ENCODE data around the gene KRTAP10-10.
"Not testable (repeated sequence)": the region's sequence is repeated elsewhere in the genome, so short reads cannot be mapped to it uniquely, and the experiment has no call there.

KRTAP10-10 gene

DNA sequence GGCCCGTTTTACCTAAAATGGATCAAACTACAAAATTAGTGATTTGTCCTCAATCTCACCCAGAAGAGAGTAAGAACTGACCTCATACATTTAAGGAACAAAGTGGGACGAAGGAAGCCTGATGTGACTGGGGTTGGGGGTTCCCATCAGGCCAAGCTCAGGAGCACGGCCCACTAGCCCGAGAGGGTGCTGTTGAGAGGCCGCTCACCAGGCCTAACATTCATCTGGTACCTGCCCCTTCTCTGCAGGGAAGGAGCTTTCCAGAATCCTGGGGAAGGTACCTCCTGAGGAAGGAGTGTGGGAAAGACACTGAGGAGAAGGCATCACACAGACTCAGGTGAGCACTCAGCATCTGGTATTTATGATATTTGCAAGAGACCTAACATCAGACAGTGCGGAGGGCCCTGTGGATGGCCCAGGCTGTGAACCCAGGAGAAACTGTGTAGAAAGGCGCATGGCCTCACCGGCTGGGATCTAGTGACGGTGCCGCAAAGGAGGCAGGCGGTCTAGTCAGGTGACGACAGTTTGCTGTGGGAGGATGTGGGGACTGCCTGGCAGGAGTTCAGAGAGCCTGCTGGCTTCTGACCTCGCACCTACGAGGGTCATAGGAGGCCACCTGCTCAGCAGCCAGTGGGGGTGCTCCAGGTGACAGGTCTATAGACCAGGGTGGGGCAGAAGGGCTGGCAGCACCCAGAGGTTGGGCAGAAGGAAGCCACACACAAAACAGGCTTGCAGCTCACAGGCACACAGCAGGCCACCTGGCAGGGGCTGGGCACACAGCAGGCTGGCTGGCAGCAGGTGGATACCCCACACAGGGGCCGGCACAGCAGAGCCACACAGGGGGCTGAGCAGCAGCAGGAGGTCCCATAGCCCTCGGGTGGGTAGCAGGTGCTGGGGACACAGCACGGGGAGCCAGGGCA lies 16.8 kb downstream of the KRTAP10-10 start:
- peak; percentile 27 for DNase-seq

DNA sequence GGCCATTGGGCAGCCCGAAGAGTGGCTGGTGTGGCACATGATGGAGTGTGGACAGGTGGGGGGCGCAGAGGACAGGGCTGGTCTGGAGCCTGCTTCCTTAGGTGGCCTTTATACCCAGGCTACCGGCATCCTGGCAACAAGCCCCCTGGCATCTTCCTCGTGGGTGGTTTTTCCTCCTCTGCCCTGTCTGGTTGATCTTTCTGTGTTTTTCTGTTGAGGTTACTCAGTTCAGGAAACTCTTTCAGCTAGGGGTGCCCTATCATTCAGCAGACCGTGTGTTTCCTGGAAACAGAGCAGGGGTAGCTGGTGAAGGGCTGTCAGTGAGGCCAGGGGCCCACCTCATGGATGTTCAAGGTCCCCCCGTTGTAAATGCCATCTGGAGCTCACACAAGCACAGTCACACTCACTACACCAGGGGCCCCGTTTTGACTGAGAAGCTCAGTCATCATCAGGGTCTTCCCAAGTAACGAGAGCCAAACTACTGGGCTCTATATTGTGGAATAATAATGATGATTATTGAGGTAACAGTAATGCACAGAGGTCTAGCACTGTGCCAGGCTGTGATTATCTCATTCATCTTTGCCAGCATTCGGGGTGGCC lies 17.5 kb downstream of the KRTAP10-10 start, which contains the start of gene KRTAP12-4:
TSS of gene KRTAP12-4 (minus strand) at position 84 of the 600 bp plus-strand sequence. CDS start at position 39, 45 bp downstream.
- no peak for DNase-seq

DNA sequence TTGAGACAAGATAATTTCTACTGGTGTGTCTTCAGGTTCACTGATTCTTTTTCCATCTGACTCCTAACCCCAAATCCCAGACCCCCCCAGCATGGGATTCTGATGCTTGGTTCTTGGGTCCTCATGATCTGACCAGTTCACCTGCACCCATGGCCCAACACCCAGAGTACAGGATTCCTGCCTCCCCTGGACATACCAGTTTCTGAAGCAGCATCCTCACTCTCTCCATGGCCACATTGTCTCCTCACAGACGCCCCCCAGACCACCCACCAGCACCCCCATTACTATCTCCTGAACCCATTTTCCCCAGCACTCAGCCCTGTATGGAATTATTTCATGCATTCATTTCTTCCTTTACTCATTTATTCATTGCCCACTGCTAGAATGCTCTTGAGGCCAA lies 19.7 kb downstream of the KRTAP10-10 start:
- no peak for DNase-seq

DNA sequence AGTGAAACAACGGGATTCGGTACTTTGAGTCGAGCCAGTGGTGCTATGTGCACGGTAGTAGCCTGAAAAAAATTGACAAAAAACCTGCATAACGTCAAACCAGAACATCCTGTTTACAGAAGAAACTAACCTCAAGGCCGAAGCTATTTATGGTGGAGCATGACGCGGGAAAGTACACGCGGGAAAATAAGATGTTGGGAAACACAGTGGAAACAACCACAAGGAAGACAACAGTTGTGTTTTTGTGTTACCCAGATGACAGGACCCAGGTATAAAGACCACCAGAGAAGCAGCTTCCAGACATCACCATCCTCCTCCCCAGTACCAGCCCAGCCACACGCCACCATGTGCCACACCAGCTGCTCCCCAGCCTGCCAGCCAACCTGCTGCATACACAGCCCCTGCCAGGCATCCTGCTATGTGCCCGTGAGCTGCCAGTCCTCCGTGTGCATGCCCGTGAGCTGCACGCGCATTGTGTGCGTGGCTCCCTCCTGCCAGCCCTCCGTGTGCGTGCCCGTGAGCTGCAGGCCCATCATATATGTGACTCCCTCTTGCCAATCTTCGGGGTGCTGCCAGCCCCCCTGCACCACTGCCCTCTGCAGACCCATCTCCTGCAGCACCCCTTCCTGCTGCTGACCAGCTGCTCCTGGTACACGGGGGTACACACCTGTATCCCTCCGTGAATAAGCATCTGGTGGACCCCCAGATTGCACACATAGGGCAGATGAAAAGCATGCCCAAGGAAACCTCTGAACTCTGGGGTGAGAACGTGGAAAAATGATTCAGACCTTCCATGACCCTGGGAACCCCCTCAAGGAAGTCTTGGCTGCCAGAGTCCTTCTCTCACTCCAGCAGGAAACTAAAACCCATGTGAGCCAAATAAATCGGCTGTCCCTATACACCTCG lies 20.7 kb downstream of the KRTAP10-10 start, which contains the start of gene KRTAP12-3:
TSS of gene KRTAP12-3 (plus strand) at position 298 of the 906 bp plus-strand sequence. CDS start at position 346, 48 bp downstream.
- DNase-seq: no peak

DNA sequence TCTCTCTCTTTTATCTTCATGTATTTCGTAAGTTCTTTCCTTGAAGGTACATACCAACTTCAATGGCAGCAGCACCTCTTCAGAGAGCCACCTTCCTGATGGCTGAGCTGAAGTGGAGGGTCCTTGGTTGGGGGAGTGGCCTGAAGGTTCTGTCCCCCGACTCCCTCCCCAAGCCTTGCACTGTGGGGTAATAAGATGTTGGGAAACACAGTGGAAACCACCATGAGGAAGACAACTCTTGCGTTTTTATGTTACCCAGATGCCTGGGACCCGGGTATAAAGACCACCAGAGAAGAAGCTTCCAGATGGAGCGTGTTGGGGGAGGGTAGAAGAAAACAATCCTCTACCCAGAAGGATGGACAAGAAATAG lies 21.4 kb downstream of the KRTAP10-10 start:
- no peak for DNase-seq

DNA sequence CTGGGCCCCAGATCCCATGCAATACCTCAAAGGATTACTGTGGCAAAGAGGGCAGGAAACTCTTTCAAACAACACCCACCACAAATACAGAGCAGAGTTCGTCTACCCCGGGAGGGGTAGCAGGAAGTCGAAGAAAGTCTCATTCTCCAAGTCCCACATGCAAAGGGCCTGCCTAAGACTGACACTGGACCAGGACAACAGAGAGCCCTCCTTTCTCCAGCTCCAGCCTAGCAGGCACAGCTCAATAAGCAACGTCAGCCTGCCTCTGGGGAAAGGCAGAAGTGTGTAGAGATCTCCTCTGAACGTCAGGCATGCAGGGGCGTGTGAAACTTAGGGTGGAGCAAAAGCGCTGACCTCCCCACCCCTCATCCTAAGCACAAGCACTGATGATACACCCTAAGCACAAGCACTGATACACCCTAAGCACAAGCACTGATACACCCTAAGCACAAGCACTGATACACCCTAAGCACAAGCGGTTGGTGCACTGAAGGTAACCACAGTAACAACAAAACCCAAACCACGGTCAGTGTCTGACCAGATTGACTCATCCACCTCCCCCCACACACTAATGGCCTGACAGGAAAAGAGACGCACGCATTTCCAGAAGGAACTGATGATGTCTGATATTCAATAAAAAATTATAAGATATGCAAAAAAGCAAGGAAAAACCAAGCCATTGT lies 21.9 kb downstream of the KRTAP10-10 start:
- DNase-seq: no peak

DNA sequence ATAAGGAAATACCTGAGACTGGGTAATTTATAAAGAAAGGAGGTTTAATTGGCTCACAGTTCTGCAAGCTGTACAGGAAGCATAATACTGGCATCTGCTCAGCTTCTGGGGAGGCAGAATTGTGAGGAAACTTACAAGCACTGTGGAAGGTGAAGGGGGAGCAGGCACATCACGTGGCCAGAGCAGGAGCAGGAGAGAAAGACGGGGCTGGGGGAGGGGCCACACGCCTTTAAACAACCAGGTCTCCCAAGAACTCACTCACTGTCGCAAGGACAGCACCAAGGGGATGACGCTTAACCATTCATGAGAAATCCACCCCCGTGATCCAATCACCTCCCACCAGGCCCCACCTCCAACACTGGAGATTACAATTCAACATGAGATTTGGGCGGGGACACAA lies 24.4 kb downstream of the KRTAP10-10 start:
- not testable (repeated sequence) for DNase-seq

DNA sequence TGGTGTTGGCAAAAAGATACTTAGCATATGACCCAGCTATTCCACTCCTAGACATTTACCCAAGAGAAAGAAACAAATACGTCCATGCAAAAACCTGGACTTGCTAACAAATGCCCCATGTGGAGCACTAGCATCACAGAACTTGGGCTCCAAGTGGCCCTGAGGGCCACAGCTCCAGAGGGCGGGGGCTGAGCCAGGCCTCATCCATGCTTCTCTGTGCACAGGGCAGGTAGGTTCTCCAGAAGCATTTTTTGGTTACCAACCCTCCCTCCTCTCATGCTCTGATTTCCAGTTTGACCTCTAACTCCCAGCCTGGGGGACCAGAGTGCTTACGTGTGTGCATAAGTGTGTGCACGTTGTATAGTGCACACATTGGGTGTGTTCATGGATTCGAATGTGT lies 27.5 kb downstream of the KRTAP10-10 start:
- DNase-seq: no peak

DNA sequence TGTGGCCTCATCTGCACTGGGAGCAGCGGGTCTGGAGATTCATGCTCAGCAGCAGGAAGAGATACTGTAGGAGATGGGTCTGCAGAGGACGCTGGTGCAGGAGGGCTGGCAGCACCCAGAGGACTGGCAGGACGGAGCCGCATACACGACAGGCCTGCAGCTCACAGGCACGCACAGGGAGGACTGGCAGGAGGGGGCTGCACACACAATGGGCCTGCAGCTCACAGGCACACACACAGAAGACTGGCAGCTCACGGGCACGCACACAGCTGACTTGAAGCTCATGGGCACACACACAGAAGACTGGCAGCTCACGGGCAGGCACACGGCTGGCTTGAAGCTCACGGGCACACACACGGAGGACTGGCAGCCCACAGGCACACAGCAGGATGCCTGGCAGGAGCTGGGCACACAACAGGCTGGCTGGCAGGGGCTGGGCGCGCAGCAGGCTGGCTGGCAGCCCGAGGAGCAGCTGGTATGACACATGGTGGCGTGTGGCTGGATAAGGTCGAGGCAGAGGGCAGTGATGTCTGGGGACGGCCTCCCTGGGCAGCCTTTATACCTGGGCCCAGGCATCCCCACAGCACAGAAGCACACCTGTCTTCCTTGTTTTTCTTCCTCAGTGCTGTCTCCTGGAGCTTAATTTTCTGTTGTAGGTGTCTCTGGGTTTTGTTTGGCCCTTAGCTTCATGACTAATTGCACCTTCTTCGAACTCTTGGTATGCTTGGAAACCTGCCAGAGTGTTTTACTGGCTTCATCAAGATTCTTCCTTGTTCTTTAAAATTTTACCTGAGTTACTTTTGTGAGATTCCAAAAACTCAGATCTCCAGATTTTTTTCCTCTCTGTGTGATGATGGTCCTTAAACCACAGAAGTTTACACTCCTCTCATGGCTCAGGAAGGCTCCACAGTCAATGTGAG lies 29.5 kb downstream of the KRTAP10-10 start, which contains the start of gene KRTAP12-2:
TSS of gene KRTAP12-2 (minus strand) at position 527 of the 920 bp plus-strand sequence. CDS start at position 486, 41 bp downstream.
- DNase-seq: no peak

DNA sequence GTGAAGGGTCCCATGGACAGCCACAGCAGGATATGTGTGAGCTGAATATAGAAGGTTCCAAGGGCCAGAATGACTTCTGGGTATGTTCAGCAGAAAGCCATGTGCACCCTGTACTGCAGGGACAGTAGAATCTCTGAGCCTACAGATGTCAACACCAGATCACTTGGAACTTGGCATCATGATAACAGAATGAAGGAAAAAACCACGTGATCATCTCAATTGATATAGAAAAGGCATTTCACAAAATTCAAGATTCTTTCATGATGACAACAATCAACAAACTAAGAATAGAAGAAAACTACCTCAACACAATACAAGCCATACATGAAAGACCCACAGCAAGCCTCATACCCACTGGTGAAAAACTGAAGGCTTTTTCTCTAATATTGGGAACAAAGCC lies 30.5 kb downstream of the KRTAP10-10 start:
- no peak for DNase-seq

DNA sequence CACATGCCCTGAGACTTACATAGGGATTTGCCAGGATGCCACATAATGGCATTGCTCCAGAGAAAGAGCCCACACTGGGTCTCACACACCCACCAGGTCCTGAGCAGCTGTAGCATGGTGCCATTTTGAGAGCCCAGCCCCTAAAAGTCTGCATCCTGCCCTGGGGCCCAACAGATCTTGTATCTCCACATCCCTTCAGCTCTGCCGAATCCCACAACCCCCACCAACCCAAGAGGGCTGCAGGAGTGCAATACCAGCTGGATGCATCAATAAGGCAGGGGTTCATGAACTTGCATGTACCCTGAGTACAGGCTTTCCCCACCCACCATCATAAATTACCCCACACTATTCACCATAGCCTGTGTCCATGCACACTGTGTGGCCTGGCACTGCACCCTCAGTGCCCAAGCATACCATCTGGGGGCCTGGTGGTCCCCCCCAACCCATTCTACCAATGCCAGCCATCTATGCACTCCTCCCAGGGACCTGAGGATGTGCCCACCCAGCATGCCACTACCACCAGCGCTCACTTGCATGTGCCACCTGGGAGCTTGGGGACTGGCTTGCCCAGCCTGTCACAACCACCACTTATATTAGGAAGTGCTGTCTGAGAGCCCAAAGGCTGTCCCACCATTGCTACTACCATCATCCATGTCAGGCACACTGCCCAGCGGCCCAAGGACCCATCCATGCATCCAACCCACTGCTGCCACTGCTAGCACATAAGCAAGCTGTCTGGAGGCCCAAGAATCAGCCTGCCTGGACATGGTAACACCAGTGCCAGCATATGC lies 33.7 kb downstream of the KRTAP10-10 start:
- DNase-seq: no peak

DNA sequence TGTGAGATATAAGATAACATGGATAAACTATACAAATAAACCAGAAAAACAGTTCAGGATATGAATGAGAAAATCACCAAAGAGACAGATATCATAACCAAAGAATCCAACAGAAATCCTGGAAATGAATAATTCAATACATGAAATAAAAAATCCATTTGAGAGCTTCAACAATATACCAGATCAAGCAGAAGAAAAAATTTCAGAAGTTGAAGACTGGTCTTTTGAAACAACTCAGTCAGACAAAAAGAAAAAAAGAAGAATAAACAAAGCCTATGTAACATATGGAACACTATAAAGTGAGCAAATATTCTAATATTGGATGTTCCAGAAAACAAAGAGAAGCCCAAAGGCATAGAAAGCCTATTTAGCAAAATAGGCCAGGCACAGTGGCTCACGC lies 34.8 kb downstream of the KRTAP10-10 start:
- DNase-seq: no peak

DNA sequence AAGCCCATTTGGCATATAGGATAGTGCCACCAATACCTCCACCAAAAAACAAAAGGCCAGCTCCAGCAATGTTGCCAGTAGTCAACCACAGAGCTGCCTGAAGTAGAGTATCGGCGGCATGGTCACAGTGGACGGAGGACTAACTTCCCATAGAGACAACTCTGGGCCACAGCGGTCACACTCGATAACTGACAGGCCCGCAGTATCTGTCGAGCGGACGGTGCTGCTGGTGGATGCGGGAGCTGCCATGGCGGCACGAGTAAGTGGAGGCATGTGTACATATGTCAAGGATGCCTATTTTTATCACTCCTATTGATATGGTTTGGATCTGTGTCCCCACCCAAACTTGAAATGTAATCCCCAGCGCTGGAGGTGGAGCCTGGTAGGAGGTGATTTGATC lies 40.7 kb downstream of the KRTAP10-10 start:
- DNase-seq: no peak

DNA sequence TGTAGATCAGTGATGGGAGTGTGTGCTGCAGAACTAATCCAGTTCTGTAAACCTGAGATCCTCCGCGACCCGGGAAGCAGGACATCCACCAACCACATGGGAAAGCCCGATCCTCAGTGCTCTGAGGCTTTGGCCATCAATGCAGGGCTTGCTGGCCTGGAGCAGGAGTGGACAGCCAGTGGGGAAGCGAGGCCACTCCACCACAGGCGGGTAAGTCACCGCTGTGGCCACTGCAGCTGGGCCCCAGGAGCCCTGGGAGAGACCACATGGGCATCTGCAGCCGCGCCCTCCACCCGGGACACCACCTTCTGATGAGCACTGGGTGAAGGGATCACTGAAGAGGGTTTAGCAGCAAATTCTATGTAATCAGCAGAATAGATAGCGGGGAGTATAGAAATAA lies 44.0 kb downstream of the KRTAP10-10 start:
- no peak for DNase-seq

DNA sequence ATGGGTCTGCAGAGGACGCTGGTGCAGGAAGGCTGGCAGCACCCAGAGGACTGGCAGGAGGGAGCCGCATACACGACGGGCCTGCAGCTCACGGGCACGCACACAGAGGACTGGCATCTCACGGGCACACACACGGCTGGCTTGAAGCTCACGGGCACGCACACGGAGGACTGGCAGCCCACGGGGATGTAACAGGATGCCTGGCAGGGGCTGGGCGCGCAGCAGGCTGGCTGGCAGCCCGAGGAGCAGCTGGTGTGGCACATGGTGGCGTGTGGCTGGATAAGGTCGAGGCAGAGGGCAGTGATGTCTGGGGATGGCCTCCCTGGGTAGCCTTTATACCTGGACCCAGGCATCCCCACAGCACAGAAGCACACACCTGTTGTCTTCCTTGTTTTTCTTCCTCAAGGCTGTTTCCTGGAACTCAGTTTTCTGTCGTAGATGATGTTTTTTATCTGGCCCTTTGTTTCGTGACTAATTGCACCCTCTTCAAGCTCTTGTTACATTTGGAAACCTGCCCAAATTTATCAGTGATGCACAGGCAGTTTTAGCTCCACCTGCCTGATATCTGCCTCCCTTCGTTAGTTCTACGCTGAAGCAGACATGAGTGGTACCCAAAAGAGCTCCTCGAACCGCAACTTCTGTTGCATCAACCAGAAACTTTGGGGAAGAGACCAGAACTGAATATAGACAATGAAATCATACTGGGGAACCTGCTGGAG lies 44.9 kb downstream of the KRTAP10-10 start, which contains the start of gene KRTAP12-1:
TSS of gene KRTAP12-1 (minus strand) at position 303 of the 719 bp plus-strand sequence. CDS start at position 263, 40 bp downstream.
- no peak for DNase-seq

DNA sequence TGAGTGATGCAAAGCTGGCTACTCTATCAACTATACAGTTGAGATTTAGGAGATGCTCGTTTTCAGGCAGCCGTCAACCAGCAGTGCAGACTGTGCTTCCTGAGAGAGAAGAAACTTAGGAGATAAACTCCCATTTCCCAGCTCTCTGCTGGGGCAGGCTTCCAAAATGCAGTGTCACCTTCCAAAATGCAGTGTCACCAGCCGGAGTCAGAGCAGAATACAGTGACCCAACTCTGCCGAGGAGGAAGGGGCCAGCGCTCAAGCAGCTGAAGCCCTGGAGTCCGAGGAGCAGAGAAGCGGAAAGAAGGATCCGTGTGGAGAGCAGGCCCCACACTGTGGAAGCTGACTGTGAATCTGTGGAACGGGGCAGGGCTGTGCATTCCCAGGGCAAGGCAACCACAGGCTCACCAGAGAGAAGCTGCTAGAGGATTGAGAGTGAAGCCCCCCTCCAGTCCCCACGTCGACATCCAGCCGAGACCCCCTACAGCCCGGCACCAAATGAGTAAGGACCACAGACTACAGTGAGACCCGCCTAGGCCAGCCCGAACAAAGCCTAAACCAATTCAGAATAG lies 45.5 kb downstream of the KRTAP10-10 start:
- DNase-seq: no peak

DNA sequence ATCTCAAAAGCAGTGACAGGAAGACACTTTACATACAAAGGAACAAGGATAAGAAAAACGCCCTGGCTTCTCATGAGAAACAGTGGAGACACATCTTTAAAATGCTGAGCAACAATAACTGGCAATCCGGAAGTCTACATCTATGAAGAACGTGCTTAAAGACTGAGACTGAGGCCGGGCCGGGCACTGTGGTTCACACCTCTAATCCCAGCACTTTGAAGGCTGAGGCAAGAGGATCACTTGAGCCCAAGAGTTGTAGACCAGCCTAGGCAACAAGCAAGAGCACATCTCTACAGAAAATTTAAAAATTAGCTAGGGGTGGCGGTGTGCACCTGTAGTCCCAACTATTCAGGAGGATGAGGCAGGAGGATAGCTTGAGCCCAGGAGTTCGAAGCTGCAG lies 46.9 kb downstream of the KRTAP10-10 start:
- no peak for DNase-seq

DNA sequence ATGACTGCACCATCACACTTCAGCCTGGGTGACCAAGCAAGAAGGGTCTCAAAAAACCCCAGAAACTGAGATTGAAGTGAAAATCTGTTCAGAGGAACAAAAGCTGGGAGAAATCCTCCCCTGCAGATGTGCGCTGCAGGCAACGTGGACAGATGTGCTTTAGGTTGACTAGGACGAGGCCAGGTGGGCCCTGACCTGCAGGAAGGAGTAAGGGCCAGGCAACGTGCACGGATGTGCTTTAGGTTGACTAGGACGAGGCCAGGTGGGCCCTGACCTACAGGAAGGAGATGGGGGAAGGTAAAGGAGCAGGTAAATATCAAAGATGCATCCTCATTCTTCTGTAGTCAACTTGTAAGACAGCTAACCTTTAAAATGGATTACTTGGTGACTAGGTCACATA lies 47.3 kb downstream of the KRTAP10-10 start:
- DNase-seq: no peak

DNA sequence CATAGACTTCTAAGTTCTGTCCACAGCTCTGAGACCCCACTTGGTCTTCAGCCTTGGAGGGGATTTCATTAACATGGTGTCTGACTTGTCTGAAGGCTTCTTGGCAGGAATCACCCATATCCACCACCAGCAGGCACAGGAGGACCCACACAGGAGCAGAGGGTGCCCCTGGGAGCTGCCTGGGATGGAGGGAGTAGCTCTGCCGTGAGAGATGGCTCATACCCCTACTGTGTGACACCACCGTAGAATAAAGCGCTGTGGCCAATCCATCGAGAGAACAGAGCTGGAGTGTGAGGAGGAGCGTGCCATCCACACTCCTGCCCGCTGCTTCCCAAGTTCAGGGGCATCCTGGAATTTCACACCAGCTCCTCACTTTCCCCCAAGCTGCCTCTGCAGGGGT lies 47.9 kb downstream of the KRTAP10-10 start:
- DNase-seq: not testable (repeated sequence)

All from stimulated activated naive CD4-positive, alpha-beta T cell treated with Interleukin-2 at 50 U/mL for 16 hours (primary cell).